Natural killer cell (primary cell): ENCODE data around the gene TMEM271. TPM values are rescaled to one million over a fixed set of nuclear protein-coding genes. Genes with fewer than 3 reads are reported as not detected.
A peak's percentile ranks its signal among the peaks of the same experiment; 100 is the strongest.

ENCODE experiments used
- ATAC-seq, 3 donors: fragments of 150-1000 bp in 2 of 3; fragments of 200-7000 bp in 1 of 3; cut with Tn5 transposase; 1 replicate in 1 of 3; 2 replicates in 2 of 3; pipeline ENCODE4 v1.10.0; 2021; ENCODE audit warnings: mild to moderate bottlenecking in 2 of 3, moderate library complexity in 2 of 3
- DNase-seq, 2 donors: peaks; one replicate each; pipeline versions ENCODE4 v3.0.0 to v3.0.0-alpha.2; 2013 to 2021; ENCODE audit warnings: mixed read lengths in 1 of 2
- H3K27ac ChIP-seq: one replicate; pipeline ENCODE4 v1.5.1; 2013; ENCODE audit warnings: mild to moderate bottlenecking, low read length
- H3K27me3 ChIP-seq: one replicate; pipeline ENCODE4 v1.6.1; 2013; ENCODE audit warnings: low read length; ENCODE audit not compliant: control insufficient read depth, insufficient read depth
- H3K36me3 ChIP-seq: one replicate; pipeline ENCODE4 v1.6.1; 2013; ENCODE audit warnings: low read length; ENCODE audit not compliant: control insufficient read depth, insufficient read depth
- H3K4me1 ChIP-seq: one replicate; pipeline ENCODE4 v1.6.1; 2013; ENCODE audit warnings: low read length; ENCODE audit not compliant: control insufficient read depth, insufficient read depth
- H3K4me3 ChIP-seq: one replicate; pipeline ENCODE4 v1.5.1; 2013; ENCODE audit warnings: low read length
- H3K9me3 ChIP-seq: one replicate; pipeline ENCODE4 v1.6.1; 2013; ENCODE audit warnings: low read length; ENCODE audit not compliant: control insufficient read depth, insufficient read depth
- H3K27ac Mint-ChIP-seq, 2 donors: one replicate each; pipeline ENCODE4 v1.8.0; 2022; ENCODE audit warnings: mild to moderate bottlenecking in 2 of 2, mixed read lengths in 2 of 2, moderate library complexity in 1 of 2
- H3K27me3 Mint-ChIP-seq, 2 donors: one replicate each; pipeline ENCODE4 v1.8.0; 2022; ENCODE audit warnings: low read depth in 2 of 2, mixed read lengths in 2 of 2
- H3K36me3 Mint-ChIP-seq: one replicate; pipeline ENCODE4 v1.8.0; 2022; ENCODE audit warnings: mixed read lengths
- H3K4me1 Mint-ChIP-seq, 2 donors: one replicate each; pipeline ENCODE4 v1.8.0; 2022; ENCODE audit warnings: mixed read lengths in 2 of 2
- H3K4me3 Mint-ChIP-seq: one replicate; pipeline ENCODE4 v1.8.0; 2022; ENCODE audit warnings: mild to moderate bottlenecking, moderate library complexity, mixed read lengths
- H3K9me3 Mint-ChIP-seq, 2 donors: one replicate each; pipeline ENCODE4 v1.8.0; 2022; ENCODE audit warnings: mixed read lengths in 2 of 2
- CTCF ChIP-seq: fragments of 200-600 bp; IDR thresholded peaks from one replicate; pipeline ENCODE4 v1.8.0; 2022; ENCODE audit warnings: antibody characterized with exemption
- WGBS: methylation state at CpG from one replicate; pipeline ENCODE4 v1.1.7; 2013; ENCODE audit warnings: missing lambda C conversion rate; ENCODE audit not compliant: insufficient coverage; 5-methylcytosine and 5-hydroxymethylcytosine counted together
- intact Hi-C: fragments of 100-400 bp; cut with micrococcal nuclease; formaldehyde crosslinking; loops from one replicate; pipeline ENCODE4 v1.14.2; 2022
- total RNA-seq, 4 donors: library from RNA; stranded (reverse); fragments of 120-200 nt in 1 of 4; gene quantifications; one replicate each; pipeline versions ENCODE4 v1.2.3 to v1.2.4, GENCODE V29; 2013 to 2022

TMEM271 gene
- total RNA-seq, 3 donors from 2014 or later (not counting 1 experiment from before 2014, with no cell fraction given) = not detected

- no peak overlapping the region for H3K4me3 Mint-ChIP-seq
- H3K9me3 ChIP-seq = no peaks in the 10 kb centered on the region
- no peak for ATAC-seq
- peaks cover 7% of the 10 kb centered on the region for H3K4me1 ChIP-seq
- H3K27ac ChIP-seq = no peak overlapping the region
- H3K27me3 ChIP-seq = peaks cover 3% of the 10 kb centered on the region
- peaks cover 13 to 14% of the 10 kb centered on the region in 2 donors for H3K4me1 Mint-ChIP-seq
- H3K27me3 Mint-ChIP-seq = peaks cover 16 to 24% of the 10 kb centered on the region in 2 donors
- H3K9me3 Mint-ChIP-seq = peaks cover 0 to 3% of the 10 kb centered on the region in 2 donors
- H3K4me3 ChIP-seq = no peak overlapping the region
- no peak for DNase-seq
- no peaks in the 10 kb centered on the region for H3K36me3 Mint-ChIP-seq
- 91% methylated on average over 14 of the region's 17 CpGs for WGBS
- TF ChIP-seq CTCF = no peak
- intact Hi-C loops = no loop called here
- no peak overlapping the region for H3K27ac Mint-ChIP-seq
- no peaks in the 10 kb centered on the region for H3K36me3 ChIP-seq
Observed at GRCh38 chr4:605702-606425, 29.8 kb upstream of the TMEM271 start.

GRCh38 chr4:604131-604530 is 28.0 kb upstream of the TMEM271 start:
- no peaks in the 10 kb centered on the region for H3K9me3 Mint-ChIP-seq
- no CpG with 5 or more reads among the region's 3 CpGs for WGBS
- peak in 1 of 2 donors; percentile 15 for DNase-seq
- H3K4me3 ChIP-seq = no peak overlapping the region
- H3K9me3 ChIP-seq = no peaks in the 10 kb centered on the region
- intact Hi-C loops = no loop called here
- no peaks in the 10 kb centered on the region for H3K36me3 Mint-ChIP-seq
- H3K27me3 ChIP-seq = peaks cover 3% of the 10 kb centered on the region
- peak overlapping the region in 1 of 2 donors; percentile 30 for H3K27ac Mint-ChIP-seq
- no peak for TF ChIP-seq CTCF
- peaks cover 7% of the 10 kb centered on the region for H3K4me1 ChIP-seq
- peak overlapping the region; percentile 70 for H3K4me3 Mint-ChIP-seq
- peak in 2 of 3 donors; percentile 40 to 73 for ATAC-seq
- H3K4me1 Mint-ChIP-seq = peaks cover 13 to 14% of the 10 kb centered on the region in 2 donors
- H3K27me3 Mint-ChIP-seq = peaks cover 3 to 16% of the 10 kb centered on the region in 2 donors
- H3K36me3 ChIP-seq = no peaks in the 10 kb centered on the region
- no peak overlapping the region for H3K27ac ChIP-seq

- WGBS = 38% methylated on average over 8 of the region's 8 CpGs
- Mint-ChIP-seq H3K27me3 (peaks cover 13 to 18% of the 10 kb centered on the region in 2 donors), H3K27ac (no peak overlapping the region), H3K9me3 (no peaks in the 10 kb centered on the region), H3K4me1 (peaks cover 13 to 14% of the 10 kb centered on the region in 2 donors), H3K4me3 (no peak overlapping the region), H3K36me3 (no peaks in the 10 kb centered on the region)
- peak; percentile 33 for TF ChIP-seq CTCF
- DNase-seq (peak; percentile 54 to 63), ATAC-seq (peak; percentile 50 to 86 (median 79))
- Histone ChIP-seq H3K27ac (no peak overlapping the region), H3K9me3 (no peaks in the 10 kb centered on the region), H3K27me3 (peaks cover 3% of the 10 kb centered on the region), H3K36me3 (no peaks in the 10 kb centered on the region), H3K4me1 (peaks cover 7% of the 10 kb centered on the region), H3K4me3 (no peak overlapping the region)
- intact Hi-C loops = no loop called here
Observed at GRCh38 chr4:602559-602942, 26.5 kb upstream of the TMEM271 start.
